ENCODE data around the gene LARGE2.
A peak's percentile ranks its signal among the peaks of the same experiment; 100 is the strongest.

LARGE2 gene

DNA sequence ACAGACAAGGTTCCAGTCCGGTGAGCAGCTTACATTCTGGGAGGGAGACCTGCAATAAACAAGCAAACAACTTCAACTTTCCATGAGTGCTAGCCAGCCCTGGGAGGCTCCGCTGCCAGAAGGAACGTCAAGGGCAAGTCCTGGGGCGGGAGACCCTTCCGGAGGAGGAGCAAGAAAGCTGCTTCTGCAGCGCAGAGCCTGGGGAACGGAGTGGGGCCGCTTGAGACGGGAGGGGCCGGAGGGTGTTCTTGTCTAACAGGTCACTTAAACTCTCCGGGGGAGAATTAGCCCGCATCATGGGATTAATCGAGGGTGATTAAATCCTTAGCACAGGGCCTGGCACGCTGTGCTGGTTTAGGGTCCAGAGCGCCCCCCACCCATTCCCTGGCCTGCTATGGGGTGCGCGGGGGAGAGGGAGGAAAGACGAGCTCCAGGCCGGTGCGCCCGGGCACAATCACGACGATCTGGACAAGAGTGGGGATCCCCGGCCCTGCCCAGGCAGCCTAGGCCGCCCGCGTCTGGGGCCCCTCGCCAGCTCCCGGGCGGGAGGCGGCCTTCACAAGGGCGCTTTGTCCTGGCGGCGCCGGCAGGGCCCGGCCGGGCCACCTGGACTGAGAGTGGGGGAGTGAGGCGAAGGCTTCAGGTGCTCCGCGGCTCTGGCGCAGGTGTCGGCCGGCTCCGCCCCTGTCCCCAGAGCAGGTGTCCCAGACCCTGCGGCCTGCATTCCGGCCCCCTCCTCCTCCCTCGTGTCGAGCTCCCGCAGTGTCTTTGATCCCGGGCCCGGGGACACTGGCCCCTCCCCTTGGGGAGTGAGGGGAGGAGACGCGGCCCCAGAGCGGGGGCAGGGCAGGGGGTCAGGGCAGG lies 663 bp upstream of the LARGE2 start:
- TF ChIP-seq CTCF (conservative IDR thresholded peaks at IDR 0.05; ENCODE audit: low read depth, low read length) = no peak
- H3K4me3 ChIP-seq (ENCODE audit: low read length) = peak overlapping the region; percentile 29
- DNase-seq (ENCODE audit: low read depth) = peak; percentile 5

DNA sequence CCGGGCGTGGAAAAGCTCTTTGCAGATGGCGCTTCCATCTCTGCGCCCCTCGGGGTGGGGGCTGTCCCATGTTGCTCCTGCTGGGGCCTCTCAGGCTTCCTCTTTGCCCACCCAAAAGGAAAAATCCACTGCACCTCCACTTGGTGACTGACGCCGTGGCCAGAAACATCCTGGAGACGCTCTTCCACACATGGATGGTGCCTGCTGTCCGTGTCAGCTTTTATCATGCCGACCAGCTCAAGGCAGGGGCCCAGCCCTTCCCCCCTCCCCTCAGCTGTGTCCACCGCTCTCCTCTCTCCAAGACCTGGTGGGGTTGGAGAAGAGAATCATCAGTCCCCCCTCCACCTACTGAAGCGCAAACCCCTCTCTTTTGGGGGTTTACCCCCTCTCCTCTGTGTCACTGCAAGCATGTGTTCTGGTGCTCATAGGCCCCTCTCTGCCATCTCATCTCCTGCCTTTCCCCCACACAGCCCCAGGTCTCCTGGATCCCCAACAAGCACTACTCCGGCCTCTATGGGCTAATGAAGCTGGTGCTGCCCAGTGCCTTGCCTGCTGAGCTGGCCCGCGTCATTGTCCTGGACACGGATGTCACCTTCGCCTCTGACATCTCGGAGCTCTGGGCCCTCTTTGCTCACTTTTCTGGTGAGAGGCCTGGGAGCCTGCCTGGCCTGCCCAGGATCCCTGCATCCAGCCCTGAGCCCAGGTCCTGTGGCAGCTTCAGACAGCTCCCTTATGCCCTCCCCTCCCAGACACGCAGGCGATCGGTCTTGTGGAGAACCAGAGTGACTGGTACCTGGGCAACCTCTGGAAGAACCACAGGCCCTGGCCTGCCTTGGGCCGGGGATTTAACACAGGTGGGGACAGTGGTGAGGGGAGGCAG lies 1.8 kb downstream of the LARGE2 start:
- DNase-seq (ENCODE audit: low read depth) = no peak
- no peak for TF ChIP-seq CTCF (conservative IDR thresholded peaks at IDR 0.05; ENCODE audit: low read depth, low read length)
- no peak overlapping the region for H3K4me3 ChIP-seq (ENCODE audit: low read length)

- DNase-seq (ENCODE audit: low read depth) = no peak
- no peak for TF ChIP-seq CTCF (conservative IDR thresholded peaks at IDR 0.05; ENCODE audit: low read depth, low read length)
- H3K4me3 ChIP-seq (ENCODE audit: low read length) = no peak overlapping the region
Measured at GRCh38 chr11:45924927-45925326, 2.5 kb downstream of the LARGE2 start.

DNA sequence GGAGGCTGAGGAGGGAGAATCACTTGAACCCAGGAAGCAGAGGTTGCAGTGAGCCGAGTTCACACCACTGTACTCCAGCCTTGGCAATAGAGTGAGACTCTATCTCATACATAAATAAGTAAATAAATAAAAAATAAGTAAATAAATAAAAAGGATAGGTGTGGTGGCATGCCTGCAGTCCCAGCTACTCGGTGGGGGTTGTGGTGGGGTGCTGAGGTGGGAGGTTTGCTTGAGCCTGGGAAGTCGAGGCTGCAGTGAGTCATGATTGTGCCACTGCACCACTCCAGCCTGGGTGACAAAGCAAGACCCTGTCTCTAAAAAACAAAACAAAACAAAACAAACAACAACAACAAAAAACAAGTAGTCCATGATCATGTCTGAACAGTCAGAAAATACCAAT lies 3.1 kb downstream of the LARGE2 start:
- H3K4me3 ChIP-seq (ENCODE audit: low read length) = no peak overlapping the region
- TF ChIP-seq CTCF (conservative IDR thresholded peaks at IDR 0.05; ENCODE audit: low read depth, low read length) = no peak
- no peak for DNase-seq (ENCODE audit: low read depth)

GRCh38 chr11:45926001-45926401 lies 3.5 kb downstream of the LARGE2 start:
- TF ChIP-seq CTCF (conservative IDR thresholded peaks at IDR 0.05; ENCODE audit: low read depth, low read length) = no peak
- no peak for DNase-seq (ENCODE audit: low read depth)
- no peak overlapping the region for H3K4me3 ChIP-seq (ENCODE audit: low read length)

DNA sequence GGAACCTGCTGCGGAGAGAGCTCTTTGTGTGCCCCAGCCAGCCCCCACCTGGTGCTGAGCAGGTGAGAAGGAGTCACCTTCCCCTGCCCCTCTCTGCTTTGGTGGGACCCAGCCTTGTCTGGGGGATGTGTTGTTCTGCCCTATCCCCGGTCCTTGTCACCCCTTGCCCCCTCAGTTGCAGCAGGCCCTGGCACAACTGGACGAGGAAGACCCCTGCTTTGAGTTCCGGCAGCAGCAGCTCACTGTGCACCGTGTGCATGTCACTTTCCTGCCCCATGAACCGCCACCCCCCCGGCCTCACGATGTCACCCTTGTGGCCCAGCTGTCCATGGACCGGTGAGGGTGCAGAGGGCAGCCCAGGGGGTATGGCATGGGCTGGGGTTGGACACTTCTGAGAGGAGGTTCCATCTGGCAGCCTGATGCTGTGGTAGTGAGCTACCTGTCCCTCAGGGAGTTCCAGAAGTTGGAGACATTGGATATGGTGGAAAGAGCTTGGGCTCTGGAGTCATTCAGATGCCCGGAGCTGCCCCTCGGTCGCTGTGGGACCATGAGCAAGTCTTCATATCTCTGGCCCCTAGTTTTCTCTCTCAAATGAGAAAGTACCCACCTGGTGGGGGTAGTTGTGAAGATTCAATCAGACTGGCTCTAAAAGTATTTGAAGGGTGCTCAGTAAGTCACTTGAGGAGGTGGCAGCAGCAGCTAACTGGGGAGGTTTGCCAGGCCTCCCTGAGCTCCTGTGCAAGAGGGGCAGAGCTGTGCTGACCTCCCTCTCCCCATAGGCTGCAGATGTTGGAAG lies 4.3 kb downstream of the LARGE2 start:
- TF ChIP-seq CTCF (conservative IDR thresholded peaks at IDR 0.05; ENCODE audit: low read depth, low read length) = no peak
- DNase-seq (ENCODE audit: low read depth) = no peak
- no peak overlapping the region for H3K4me3 ChIP-seq (ENCODE audit: low read length)
